ENCODE data around the gene CCNQ.

Gene CCNQ

DNA sequence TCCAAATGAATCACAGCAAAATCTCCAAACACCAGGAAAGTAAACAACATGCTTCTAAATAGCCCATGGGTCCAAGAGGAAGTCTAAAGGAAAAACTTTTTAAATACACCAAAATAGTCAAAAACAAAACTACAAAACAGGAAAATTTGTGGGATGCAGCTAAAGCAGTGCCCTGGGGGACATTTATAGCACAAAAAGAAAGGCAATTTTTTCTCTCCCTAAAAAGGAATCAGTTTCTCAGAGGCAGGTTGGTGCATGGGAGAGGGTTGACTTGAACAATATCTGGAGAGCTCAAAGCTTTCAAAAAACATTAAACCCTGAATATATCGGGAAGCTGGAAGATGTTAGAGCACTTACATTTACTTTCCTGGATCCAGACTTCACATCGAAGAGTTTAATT is 32.4 kb upstream of the CCNQ start (continued):
- TF ChIP-seq ARNTL (CRISPR knock-in tag; IDR thresholded peaks at IDR 0.05; ENCODE audit: borderline replicate concordance, low read depth) (no peak), RARB (CRISPR knock-in tag; IDR thresholded peaks at IDR 0.05) (no peak), ZC3H10 (CRISPR knock-in tag; IDR thresholded peaks at IDR 0.05) (no peak), GLIS3 (CRISPR knock-in tag; IDR thresholded peaks at IDR 0.05) (no peak), ZNF565 (CRISPR knock-in tag; conservative IDR thresholded peaks at IDR 0.05; ENCODE audit: low read depth) (no peak), ZNF70 (CRISPR knock-in tag; IDR thresholded peaks at IDR 0.05) (no peak), TCF4 (CRISPR knock-in tag; IDR thresholded peaks at IDR 0.05; ENCODE audit: borderline replicate concordance) (no peak)
- TF ChIP-seq, protein P1, sequence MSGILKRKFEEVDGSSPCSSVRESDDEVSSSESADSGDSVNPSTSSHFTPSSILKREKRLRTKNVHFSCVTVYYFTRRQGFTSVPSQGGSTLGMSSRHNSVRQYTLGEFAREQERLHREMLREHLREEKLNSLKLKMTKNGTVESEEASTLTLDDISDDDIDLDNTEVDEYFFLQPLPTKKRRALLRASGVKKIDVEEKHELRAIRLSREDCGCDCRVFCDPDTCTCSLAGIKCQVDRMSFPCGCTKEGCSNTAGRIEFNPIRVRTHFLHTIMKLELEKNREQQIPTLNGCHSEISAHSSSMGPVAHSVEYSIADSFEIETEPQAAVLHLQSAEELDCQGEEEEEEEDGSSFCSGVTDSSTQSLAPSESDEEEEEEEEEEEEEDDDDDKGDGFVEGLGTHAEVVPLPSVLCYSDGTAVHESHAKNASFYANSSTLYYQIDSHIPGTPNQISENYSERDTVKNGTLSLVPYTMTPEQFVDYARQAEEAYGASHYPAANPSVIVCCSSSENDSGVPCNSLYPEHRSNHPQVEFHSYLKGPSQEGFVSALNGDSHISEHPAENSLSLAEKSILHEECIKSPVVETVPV (CRISPR knock-in tag; IDR thresholded peaks at IDR 0.05), result no peak
- TF ChIP-seq, protein P2, sequence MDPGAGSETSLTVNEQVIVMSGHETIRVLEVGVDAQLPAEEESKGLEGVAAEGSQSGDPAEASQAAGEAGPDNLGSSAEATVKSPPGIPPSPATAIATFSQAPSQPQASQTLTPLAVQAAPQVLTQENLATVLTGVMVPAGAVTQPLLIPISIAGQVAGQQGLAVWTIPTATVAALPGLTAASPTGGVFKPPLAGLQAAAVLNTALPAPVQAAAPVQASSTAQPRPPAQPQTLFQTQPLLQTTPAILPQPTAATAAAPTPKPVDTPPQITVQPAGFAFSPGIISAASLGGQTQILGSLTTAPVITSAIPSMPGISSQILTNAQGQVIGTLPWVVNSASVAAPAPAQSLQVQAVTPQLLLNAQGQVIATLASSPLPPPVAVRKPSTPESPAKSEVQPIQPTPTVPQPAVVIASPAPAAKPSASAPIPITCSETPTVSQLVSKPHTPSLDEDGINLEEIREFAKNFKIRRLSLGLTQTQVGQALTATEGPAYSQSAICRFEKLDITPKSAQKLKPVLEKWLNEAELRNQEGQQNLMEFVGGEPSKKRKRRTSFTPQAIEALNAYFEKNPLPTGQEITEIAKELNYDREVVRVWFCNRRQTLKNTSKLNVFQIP (CRISPR knock-in tag; IDR thresholded peaks at IDR 0.05; ENCODE audit: borderline replicate concordance, low read depth), result no peak

DNA sequence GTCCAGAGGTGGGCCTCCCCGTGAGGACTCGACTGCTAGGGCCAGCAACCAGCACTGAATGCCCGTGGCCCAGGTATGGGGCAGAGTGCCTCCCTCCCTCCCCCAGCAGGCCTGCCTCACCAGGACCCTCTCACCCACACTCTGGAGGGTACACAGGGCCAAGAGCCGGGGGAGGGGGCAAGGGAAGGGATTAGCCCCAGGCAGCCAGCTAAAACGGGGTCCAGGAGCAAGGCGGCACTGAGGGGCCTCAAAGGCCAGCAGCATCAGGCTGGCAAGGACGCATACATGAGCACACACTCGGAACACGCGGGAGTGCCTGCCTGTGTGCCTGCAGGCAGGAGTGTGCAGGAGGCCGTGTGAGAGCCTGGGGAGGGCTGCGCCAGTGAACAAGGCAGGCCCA is 29.7 kb upstream of the CCNQ start:
- no peak for ATAC-seq
- TF ChIP-seq, protein P1 (CRISPR knock-in tag; IDR thresholded peaks at IDR 0.05), result no peak
- TF ChIP-seq, protein P3, sequence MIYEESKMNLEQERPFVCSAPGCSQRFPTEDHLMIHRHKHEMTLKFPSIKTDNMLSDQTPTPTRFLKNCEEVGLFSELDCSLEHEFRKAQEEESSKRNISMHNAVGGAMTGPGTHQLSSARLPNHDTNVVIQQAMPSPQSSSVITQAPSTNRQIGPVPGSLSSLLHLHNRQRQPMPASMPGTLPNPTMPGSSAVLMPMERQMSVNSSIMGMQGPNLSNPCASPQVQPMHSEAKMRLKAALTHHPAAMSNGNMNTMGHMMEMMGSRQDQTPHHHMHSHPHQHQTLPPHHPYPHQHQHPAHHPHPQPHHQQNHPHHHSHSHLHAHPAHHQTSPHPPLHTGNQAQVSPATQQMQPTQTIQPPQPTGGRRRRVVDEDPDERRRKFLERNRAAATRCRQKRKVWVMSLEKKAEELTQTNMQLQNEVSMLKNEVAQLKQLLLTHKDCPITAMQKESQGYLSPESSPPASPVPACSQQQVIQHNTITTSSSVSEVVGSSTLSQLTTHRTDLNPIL (CRISPR knock-in tag; IDR thresholded peaks at IDR 0.05; ENCODE audit: low read depth), result no peak
- TF ChIP-seq ESRRG (CRISPR knock-in tag; IDR thresholded peaks at IDR 0.05) (no peak), SNAI2 (CRISPR knock-in tag; IDR thresholded peaks at IDR 0.05) (no peak), ZC3H10 (CRISPR knock-in tag; IDR thresholded peaks at IDR 0.05) (no peak), BACH2 (CRISPR knock-in tag; IDR thresholded peaks at IDR 0.05; ENCODE audit: borderline replicate concordance) (no peak), ZNF8 (CRISPR knock-in tag; IDR thresholded peaks at IDR 0.05) (no peak), PPARA (CRISPR knock-in tag; IDR thresholded peaks at IDR 0.05; ENCODE audit: borderline replicate concordance) (no peak), ZNF565 (CRISPR knock-in tag; conservative IDR thresholded peaks at IDR 0.05; ENCODE audit: low read depth) (no peak), TOX (CRISPR knock-in tag; IDR thresholded peaks at IDR 0.05; ENCODE audit: borderline replicate concordance) (no peak), OSR1 (CRISPR knock-in tag; IDR thresholded peaks at IDR 0.05) (no peak), TCF4 (CRISPR knock-in tag; IDR thresholded peaks at IDR 0.05; ENCODE audit: borderline replicate concordance) (no peak), ISL1 (CRISPR knock-in tag; IDR thresholded peaks at IDR 0.05) (no peak), ARNTL (CRISPR knock-in tag; IDR thresholded peaks at IDR 0.05; ENCODE audit: borderline replicate concordance, low read depth) (no peak), ZNF70 (CRISPR knock-in tag; IDR thresholded peaks at IDR 0.05) (no peak), GLIS3 (CRISPR knock-in tag; IDR thresholded peaks at IDR 0.05) (no peak), ZFP3 (CRISPR knock-in tag; IDR thresholded peaks at IDR 0.05) (no peak)
- TF ChIP-seq, protein P4, sequence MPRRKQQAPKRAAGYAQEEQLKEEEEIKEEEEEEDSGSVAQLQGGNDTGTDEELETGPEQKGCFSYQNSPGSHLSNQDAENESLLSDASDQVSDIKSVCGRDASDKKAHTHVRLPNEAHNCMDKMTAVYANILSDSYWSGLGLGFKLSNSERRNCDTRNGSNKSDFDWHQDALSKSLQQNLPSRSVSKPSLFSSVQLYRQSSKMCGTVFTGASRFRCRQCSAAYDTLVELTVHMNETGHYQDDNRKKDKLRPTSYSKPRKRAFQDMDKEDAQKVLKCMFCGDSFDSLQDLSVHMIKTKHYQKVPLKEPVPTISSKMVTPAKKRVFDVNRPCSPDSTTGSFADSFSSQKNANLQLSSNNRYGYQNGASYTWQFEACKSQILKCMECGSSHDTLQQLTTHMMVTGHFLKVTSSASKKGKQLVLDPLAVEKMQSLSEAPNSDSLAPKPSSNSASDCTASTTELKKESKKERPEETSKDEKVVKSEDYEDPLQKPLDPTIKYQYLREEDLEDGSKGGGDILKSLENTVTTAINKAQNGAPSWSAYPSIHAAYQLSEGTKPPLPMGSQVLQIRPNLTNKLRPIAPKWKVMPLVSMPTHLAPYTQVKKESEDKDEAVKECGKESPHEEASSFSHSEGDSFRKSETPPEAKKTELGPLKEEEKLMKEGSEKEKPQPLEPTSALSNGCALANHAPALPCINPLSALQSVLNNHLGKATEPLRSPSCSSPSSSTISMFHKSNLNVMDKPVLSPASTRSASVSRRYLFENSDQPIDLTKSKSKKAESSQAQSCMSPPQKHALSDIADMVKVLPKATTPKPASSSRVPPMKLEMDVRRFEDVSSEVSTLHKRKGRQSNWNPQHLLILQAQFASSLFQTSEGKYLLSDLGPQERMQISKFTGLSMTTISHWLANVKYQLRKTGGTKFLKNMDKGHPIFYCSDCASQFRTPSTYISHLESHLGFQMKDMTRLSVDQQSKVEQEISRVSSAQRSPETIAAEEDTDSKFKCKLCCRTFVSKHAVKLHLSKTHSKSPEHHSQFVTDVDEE (CRISPR knock-in tag; IDR thresholded peaks at IDR 0.05), result no peak
- TF ChIP-seq, protein P2 (CRISPR knock-in tag; IDR thresholded peaks at IDR 0.05; ENCODE audit: borderline replicate concordance, low read depth), result no peak
